CD4-positive, alpha-beta T cell treated with Interleukin-1 beta for 1 hour (primary cell): ENCODE results near the gene PLXND1.
"Not testable (repeated sequence)": the region's sequence is repeated elsewhere in the genome, so short reads cannot be mapped to it uniquely, and the experiment has no call there.

Experiments used
- DNase-seq, 2 donors: peaks; one replicate each; pipeline ENCODE4 v3.0.0-alpha.2; 2020 to 2022

Gene PLXND1

DNA sequence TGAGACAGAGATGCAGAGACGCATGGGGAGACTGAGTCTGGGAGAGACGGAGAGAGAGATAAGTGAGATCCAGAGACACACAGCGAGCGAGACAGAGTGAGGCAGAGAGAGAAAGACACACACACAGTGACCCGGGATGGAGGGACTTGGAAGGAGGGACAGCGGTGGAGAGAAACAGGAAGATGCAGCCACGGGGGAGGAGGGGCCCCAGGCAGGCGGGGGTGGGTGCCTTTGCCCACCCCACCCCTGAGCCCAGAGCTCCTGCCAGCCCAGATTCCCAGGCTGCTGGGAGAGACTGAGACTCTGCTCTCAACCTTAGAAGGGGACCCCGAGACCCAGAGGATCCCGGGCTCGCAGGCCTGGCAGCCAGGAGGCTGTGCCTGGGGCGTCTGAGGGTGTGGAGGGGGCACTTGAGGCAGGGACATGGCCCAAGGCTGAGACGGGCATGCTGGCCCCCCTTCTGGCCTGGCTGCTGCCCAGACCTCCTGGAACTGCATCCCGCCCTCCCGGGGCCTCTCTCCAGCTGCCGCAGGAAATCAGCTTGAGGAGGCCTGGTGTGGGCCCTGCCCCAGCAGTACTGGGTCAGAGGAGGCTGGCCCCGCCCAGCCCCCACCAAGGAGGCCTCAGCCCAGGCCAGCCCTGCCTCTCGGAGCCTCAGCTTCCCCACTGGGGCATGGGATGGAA is 45.4 kb downstream of the PLXND1 start:
- DNase-seq: no peak

DNA sequence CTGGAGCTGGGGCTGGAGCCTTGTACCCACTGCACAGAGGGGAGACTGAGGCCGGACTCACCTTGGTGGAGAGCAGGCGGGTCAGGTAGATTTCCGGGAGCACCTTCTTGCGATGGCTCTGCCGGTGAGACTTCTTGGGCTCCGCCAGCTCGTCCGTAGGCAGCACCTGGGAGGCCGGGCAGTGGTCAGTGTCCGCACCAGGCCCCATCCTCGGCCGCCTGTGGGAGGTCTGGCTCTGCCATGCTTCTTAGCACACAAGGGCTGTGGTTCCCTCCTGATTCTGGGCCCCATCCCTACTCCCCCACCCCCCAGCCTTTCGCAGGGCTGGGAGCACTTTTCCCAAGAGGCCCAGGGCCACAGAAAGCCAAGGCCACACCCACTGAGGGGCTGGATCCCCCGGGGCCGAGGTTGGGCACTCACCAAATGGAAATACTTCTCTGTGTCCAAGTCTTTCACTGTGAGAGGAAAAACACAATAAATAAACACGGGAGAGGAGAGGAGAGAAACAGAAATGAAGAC is 46.1 kb downstream of the PLXND1 start:
- DNase-seq: no peak

DNA sequence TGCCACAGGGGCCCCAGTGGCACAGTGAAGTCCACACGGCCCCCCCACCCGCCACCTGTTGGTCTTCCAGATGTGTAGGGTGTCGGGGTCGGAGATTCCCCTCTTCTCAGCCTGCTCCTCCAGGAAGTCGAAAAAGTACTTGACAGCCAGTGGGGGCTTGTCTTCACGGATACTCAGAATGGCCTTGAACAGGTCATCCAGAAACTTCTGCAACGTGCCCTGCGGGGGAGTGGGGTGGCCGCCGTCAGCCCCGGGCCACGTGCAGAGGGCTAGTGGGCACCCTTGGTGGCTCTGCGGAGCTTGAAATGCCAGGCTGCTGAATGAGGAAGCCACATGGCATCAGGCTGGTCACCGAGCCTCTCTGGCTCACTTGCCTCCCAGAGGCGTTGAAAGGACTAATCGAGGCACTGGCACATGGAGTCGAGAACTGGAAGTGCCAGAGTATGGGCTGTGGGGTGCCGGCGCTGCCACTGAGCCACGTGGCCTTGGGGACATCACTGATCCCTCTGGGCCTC is 46.9 kb downstream of the PLXND1 start:
- DNase-seq: no peak

DNA sequence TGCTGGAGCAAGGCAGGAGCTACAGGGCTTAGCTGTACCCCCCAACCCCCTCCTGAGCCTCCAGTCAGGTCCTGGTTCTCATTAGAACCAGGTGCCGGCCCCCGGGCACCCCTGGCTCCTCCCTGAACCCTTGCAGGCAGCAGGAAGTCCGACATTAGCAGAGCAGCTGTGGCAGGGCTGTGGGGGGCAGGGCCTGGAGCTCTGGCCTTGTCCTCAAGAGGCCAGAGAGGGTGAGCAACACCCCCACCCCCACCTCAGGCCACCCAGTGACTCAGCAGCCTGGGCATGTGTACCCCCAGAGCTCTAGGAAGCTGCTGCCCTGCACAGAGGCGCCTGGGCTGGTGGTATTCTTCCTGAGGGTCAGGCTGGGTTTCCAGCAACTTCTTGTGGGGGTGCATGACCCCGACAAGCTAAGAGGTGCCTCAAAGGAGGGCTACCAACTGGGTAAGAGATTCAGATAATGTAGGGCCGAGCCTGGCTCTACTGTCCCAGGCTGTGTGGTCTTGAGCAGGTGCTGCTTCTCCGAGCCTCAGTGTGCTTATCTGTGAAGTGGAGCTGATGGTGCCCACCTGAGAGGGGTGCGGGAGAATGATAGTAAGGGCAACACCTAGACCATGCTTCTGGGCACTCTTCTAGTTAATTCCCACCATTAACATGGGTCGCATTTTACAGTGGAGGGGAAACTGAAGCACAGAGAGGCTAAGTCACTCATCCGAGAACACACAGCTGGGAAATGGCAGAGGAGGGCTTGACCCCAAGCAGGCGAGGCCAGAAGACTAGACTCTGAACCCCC is 47.5 kb downstream of the PLXND1 start:
- no peak for DNase-seq

DNA sequence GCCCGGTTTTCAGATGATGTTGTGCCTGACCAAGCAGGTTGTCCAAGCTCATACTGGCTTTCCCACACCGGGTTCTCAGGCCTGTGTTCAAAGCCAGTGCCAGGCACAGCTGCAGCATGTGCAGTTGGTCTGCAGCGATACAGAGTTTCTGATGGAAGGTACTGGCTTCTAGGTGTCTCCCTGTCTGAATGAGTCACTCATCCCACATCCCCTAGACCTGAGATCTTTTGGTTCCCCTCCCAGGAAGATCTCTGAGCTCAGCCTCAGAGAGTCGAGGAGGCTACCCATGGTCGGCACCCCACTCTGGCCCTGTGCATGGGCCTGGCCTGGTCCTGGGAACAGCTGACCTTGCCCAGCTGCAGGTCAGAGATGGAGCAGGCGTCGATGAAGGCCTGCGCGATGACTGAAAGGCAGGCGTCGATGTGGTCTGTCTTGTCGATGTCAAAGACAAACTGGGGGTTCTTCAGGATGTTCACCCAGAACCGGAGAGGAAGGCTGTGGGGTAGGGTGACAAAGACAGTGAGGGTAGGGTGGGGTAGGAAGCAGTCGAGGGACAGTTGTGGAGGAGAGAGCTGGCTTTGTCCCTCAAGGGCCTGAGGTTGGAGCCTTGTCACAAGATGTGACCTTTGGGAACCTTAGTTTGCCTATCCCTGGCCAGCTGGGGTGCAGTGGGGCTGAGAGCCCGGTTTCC is 48.2 kb downstream of the PLXND1 start:
- peak in 1 of 2 donors; percentile 12 for DNase-seq

DNA sequence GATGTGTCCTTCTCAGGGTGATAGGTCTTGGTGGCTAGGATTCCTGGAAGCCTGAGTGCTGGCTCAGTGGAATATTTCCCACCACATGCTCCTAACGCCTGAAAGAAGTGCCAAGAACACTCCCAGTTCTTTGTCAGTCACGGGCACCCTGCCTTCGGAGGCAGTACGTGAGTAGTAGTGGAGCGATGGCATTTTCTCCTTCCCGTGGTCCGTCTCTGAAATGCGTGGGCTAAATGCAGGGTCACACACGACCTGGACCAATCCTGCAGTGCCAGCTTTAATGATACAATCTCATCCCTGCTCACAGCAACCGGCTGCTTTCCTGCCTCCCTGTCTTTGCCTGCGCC is 49.0 kb downstream of the PLXND1 start:
- DNase-seq: no peak

DNA sequence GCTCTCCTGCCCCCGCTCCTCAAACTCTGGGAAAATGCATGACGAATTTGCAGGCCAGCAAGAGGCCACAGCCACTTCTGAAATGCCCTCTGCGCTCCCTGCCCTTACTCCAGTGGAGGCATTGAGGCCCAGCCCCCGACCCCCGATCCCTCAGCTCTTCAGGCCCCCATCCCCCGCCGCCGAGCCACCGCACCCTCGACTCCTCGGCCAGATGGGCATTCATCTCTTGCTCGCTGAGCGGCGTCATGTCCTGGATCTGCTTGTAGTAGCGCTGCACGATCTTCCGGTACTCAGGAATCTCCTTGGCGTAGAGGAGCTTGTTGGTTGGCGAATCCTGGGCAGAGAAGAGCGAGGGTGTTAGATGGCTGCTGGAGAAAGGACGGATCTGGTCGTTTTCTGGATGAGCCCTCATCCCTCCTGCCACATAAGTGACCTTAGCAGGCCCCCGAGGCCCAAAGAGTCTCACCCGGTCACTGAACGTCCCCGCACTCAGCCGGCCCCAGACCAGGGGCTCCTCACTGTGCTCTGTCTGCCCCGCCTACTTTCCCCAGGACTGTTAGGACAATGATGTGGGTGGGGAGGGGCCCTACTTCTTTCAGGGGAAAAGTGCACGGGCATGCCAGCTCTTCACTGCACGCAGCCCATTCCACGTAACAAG is 49.5 kb downstream of the PLXND1 start:
- no peak for DNase-seq

DNA sequence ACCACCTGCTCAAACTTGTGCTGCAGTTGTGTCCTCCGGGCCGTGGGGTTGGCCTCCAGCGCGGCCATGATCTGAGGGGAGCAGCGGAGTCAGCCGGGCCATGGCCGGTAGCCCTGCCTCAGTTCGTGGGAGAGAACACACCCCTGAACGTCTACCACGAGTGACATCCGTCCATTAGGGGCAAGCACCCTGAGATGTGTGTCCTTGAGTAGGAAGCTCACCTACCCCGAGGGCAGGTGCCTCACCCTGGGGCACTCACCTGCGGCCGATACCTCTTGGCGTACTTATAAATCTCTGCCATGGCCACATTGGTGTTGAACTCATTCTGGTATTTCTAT is 50.1 kb downstream of the PLXND1 start:
- no peak for DNase-seq

DNA sequence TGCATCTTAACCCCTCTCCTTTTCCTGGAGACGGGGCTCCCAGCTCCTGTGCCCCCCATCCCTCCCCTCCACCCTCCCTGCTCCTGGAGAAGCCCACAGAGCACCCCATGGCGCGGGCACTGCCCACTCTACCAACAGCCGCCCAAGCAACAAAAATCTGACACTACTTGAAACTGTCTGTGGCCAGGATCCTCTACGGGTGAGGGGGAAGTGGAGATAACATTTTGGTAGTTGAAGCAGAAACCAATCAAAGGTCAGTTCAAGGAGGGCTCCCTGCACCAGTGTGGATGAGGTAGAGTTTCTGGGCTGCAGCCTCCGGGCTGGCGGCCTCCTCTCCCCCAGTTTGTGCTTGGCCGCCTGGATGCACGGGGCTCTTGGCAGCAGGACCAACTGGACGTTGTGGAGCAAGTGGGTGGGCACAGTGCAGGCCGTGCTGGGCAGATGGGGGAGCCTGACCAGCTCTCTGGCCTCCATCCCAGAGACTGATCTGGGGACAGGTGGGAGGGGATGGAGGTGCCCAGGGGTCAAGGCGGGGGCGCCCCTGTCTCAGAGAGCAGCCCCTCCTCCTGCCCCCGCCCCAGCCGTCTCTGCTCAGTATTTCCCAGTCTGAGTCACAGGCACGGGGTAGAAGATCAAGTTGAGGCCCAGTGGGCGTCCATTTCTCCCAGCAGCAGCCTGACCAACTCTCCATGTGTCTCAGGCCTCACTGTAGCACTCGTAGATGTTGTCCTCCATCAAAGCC is 50.7 kb downstream of the PLXND1 start:
- no peak for DNase-seq

DNA sequence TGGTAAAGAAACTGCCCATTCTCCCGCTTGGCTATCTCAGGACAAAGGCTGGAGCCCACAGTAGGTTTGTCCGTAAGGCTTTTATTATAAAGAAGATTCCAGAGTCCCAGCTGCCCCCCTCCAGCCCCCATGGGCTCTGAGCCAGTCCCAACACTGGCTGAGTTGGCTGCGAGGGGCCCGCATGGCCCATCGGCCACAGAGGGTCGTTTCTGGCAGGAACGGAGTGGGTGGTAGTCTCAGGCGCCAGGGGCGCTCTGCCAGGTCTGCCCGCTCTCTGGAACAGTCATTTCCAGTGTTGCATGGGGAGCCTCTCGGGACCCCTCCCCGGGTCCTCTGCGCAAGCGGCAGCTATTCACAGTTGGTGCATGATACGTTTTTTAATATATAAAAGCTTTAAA is 51.3 kb downstream of the PLXND1 start:
- no peak for DNase-seq

DNA sequence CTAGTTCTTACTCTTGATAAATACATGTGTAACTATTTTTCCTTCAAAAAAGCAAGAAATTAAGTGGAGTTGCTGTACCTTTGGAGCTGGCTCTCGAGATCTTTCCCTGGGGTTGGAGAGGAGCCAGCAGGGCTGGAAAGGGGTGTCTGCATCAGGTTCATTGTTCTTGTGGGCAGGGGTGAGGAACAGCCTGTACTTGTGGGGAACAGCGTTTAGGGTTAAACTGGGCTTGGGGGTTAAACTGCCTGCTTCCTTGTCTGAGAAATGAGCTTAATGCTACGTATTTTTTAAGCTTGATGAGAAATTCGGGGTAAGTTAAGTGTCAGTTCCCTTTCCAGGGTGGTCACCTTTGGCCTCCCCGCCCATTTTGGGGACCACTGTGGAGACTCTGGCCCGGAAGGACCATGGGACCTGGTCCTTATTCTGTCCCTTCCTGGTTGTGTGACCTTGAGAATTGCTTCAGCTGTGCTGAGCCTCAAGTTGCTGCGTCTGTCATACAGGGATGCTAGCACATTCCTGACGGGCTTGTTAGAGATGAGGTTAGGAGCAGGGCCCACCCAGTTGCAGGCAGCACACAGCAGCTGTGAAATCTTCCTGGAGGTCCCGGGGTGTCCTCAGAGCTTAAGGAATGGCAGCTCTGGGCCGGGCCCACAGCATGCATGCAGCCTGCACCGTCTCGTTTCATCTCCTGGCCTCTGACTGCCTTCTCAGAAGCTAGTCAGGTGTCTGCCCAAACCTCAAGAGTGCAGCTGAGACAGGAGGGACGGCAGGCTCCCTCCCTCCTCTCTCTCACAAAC is 51.9 kb downstream of the PLXND1 start:
- no peak for DNase-seq

DNA sequence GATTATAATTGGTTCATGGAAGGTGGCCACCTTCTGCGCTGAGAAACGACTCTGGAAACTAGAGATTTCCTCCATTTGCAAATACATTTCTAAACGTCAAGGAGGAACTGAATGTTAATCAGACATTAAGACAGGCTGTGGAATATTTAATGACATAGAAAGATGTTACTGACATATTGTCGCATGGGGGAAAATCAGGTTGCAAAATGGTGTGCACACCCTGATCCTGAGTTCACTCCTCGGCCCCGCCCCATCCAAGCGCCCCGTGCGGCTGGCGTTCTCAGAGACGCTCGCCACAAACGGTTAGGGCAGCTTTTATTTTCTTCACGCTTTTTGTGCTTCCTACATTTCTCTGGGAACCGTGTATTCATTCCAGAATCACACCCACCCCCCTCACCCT is 52.8 kb downstream of the PLXND1 start:
- DNase-seq: peak; percentile 12 to 43

DNA sequence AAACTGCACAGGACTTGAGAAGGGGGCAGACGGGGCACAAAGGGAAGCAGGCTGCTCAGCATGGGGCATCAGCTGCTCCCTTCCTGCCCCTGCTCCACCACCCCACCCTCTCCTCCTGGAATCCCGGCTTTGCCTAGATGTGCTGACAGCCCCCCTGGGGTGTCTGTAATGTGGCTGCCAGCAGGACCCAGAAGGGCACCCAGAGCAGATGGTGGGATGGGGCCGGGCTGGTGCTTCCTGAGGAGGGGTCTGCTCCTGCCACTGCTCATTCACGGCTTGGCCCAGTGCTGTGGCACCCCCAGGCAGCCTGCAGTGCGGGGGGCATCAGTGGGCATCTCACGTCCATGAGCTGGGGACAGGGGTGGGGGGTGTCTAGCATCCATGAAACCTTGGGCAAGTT is 53.3 kb downstream of the PLXND1 start:
- no peak for DNase-seq

DNA sequence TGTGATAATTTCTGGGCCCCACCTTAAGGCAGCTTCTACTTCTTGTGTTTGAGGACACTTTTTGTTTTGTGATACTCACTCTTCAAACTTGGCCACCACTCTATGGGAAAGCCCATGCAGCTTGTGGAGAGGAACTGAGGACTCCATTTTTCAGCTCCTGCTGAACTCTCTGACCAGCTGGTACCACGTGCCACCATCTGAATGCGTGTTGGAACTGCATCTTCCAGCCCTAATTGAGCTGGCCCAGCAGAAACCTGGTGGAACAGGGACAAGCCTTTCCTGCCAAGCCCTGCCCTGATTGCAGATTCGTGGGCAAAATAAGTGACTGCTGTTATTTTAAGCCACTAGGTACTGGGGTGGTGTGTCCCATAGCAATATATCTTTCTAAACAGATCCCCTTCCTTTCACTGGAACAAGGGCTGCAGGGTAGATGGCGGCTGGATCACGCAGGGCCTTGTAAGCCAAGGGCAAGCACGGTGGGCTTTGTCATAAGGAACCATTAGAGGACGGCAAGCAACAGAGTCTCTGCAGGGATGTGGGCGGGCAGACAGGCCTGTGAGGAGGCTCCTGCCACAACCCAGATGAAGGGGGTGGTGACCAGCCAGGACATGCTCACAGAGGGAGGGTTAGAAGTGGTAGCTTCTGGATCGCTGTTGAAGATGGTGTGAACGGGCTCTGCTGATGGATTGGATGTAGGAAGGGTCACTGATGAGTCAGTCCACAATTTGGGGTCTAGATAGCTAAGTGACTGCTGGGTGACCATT is 54.0 kb downstream of the PLXND1 start:
- no peak for DNase-seq

DNA sequence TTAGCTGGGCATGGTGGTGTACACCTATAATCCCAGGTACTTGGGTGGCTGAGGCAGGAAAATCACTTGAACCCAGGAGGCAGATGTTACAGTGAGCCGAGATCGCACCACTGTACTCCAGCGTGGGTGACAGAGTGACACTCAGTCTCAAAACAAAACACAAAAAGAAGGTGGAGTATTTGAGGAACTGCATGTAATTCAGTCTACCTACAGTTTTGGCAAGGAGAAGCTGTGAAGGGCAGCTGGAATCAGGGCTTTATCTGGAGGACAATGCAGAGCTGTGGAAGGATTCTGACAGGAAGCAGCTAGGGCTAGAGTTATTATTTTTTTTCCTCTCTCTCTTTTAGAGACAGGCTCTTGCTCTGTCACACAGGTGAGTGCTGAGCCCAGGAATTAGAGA is 56.7 kb downstream of the PLXND1 start:
- no peak for DNase-seq

DNA sequence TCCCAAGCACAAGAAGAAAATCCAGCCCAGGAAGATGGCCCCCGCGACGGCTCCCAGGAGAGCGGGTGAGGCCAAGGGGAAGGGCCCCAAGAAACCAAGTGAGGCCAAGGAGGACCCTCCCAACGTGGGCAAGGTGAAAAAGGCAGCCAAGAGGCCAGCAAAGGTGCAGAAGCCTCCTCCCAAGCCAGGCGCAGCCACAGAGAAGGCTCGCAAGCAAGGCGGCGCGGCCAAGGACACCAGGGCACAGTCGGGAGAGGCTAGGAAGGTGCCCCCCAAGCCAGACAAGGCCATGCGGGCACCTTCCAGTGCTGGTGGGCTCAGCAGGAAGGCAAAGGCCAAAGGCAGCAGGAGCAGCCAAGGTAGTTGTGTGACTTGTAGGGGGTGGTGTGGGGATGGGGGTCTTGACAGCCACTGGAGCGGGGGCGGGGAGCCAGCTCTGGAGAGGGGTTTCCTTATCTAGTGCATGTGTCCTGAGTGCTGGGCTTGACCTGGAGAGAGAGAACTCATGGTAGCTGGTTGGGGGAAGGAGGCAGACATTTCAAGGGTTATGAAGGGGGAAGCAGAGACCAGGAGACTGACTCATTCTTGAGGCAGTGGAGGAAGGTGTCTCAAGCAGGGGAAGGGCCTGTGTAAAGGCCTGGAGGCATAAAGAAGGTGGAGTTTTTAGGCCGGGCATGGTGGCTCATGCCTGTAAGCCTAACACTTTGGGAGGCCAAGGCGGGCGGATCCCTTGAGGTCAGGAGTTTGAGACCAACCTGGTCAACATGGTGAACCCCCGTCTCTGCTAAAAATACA is 57.3 kb downstream of the PLXND1 start:
- peak in 1 of 2 donors; percentile 34 for DNase-seq

DNA sequence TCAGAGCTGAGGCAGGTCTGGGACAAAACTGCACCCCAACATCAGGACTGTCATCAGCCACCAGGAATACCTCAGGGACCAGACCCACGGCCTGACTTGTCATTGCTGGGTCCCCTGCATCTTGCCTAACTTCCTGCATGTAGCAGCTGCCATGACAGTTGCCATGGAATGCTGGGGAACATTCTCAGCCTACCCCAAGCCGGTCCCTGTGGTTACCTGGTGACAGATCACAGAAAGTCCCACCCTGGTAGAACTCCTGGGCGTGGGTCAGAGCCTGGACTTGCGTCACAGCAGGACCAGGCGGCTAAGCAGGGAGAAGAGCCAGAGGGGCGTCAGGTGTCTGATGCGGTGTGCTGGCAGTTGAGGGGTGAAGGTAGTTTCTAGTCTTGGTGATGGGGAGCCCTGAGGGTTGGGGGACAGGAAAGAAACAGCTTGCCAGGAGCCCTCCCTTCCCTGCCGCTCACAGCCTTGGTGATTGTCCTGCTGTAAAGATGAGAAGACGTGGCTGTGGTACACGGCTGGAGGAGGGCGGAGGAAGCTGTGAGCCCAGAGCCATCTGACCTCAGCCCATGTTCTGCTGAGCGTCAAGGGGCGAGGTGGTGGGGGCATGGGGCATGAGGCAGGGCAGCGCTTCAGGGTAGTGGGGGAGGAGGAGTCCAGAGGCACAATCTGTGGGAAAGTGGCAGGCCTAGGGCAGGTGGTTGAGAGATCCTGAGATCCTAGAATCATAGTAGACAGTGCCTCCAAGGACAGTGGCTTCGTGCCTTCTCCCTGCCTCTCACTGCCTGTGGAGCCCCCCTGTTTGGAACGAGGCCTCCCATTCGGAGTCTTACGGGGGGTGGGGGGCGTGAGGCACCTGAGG is 58.1 kb downstream of the PLXND1 start:
- no peak for DNase-seq

DNA sequence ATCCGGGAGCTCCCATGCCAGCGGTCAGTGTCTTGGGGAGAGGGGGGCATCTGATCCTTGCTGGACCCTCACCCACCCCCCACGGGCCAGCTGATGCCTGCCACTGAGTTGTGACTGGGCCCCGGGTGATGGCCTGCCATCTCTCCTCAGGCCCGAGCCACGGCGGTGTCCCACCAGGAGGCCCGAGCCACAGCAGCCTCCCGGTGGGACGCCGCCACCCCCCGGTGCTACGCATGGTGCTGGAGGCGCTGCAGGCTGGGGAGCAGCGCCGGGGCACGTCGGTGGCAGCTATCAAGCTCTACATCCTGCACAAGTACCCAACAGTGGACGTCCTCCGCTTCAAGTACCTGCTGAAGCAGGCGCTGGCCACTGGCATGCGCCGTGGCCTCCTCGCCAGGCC is 59.2 kb downstream of the PLXND1 start:
- no peak for DNase-seq

DNA sequence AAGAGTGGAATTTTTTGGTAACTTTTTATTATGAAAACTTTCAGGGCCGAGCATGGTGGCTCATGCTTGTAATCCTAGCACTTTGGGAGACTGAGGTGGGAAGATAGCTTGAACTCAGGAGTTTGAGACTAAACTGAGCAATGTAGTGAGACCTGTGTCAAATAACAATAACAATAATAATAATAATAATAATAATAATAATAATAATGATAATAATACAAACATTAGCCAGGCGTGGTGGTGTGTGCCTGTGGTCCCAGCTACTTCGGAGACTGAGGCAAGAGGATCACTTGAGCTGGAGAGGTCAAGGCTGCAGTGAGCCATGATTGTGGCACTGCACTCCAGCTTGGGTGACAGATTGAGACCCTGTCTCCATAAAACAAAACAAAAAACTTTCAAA is 60.5 kb downstream of the PLXND1 start:
- not testable (repeated sequence) for DNase-seq
